ENCODE data around the gene LRRC3B.

DNA sequence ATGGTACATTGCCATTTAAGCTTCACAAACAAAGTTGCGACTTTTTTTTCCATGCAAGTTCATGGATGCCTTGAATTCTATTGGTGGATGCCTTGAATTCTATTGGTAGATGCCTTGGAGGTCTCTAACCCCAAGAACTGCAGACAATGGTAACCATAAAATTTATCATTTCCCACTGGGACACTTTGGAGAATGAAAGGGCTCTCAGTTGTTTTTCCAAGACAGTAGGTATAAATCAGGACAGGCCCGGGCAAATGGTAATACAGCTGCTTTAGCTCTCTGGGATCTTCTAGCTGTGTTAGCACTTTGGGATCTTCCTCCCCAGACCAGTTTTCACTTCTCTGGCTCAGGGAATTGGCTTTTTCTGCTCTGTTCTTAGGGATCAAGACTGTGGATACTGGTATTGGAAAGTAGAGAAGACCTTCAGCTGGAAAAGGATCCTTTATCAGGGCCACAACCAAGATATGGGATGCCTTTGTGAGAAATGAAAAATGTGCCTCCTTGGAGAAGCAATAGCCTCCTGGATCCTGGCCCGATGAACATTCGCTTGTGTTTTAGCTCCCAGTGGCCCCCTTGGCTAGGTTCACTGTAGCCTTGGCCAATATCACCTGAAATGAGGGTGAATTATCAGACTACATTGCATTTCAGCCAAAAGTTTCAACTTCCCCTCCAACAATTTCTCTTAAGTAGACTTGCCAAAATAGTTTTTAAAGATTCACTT, 8.3 kb downstream of the LRRC3B start:
- no peak for TF ChIP-seq CTCF (IDR thresholded peaks at IDR 0.05)
- TF ChIP-seq POLR2A (IDR thresholded peaks at IDR 0.05) = no peak
- TF ChIP-seq POLR2AphosphoS5 (IDR thresholded peaks at IDR 0.05) = no peak
